HepG2 (cell line): ENCODE results near the gene UBE2B. TPM values are rescaled to one million over a fixed set of nuclear protein-coding genes. Genes with fewer than 3 reads are reported as not detected.

Source experiments
- CCAR2 ChIP-seq: fragments of 200-400 bp; formaldehyde crosslinking; optimal IDR thresholded peaks from 2 replicates; pipeline ENCODE3; 2018; ENCODE audit warnings: low read depth, mild to moderate bottlenecking, low read length, moderate library complexity
- HIVEP1 ChIP-seq: sonication (generic); formaldehyde crosslinking; IDR thresholded peaks from 2 replicates; pipeline ENCODE4 v1.4.0; 2020; ENCODE audit warnings: mild to moderate bottlenecking, missing genetic modification reagents
- HMGXB4 ChIP-seq, 2 experiments: sonication (generic) in 1 of 2; formaldehyde crosslinking in 1 of 2; IDR thresholded peaks; 2 replicates each; pipeline versions ENCODE4 v1.4.0 to v1.6.1; 2018 to 2020; ENCODE audit warnings: missing genetic modification reagents in 2 of 2, borderline replicate concordance in 1 of 2, low read depth in 1 of 2, mild to moderate bottlenecking in 1 of 2, missing biosample characterization in 1 of 2
- HOXD1 ChIP-seq: sonication (generic); formaldehyde crosslinking; IDR thresholded peaks from 2 replicates; pipeline ENCODE4 v1.5.0; 2020; ENCODE audit warnings: missing genetic modification reagents
- KLF6 ChIP-seq: IDR thresholded peaks from 2 replicates; pipeline ENCODE4 v1.8.0; 2016; ENCODE audit warnings: missing biosample characterization, missing genetic modification reagents
- TIGD3 ChIP-seq: sonication (generic); formaldehyde crosslinking; IDR thresholded peaks from 2 replicates; pipeline ENCODE4 v1.5.1; 2020; ENCODE audit warnings: mild to moderate bottlenecking, missing genetic modification reagents, borderline replicate concordance
- ZC3H13 ChIP-seq: sonication (generic); formaldehyde crosslinking; IDR thresholded peaks from 2 replicates; pipeline ENCODE4 v1.8.1; 2023; ENCODE audit warnings: mild to moderate bottlenecking, missing genetic modification reagents, moderate library complexity
- ZFP82 ChIP-seq: sonication (generic); formaldehyde crosslinking; IDR thresholded peaks from 2 replicates; pipeline ENCODE4 v1.5.1; 2020; ENCODE audit warnings: mild to moderate bottlenecking, missing genetic modification reagents, borderline replicate concordance
- ZNF335 ChIP-seq: sonication (generic); formaldehyde crosslinking; IDR thresholded peaks from 2 replicates; pipeline ENCODE4 v1.4.0; 2020; ENCODE audit warnings: missing genetic modification reagents
- ZNF34 ChIP-seq: sonication (generic); formaldehyde crosslinking; IDR thresholded peaks from 2 replicates; pipeline ENCODE4 v1.4.0; 2020; ENCODE audit warnings: mild to moderate bottlenecking, missing genetic modification reagents, borderline replicate concordance
- ZNF530 ChIP-seq: sonication (generic); formaldehyde crosslinking; IDR thresholded peaks from 2 replicates; pipeline ENCODE4 v1.5.0; 2020; ENCODE audit warnings: low read depth, mild to moderate bottlenecking, missing genetic modification reagents
- ZNF644 ChIP-seq: IDR thresholded peaks from 2 replicates; pipeline ENCODE4 v1.6.1; 2016; ENCODE audit warnings: low read depth
- ZNF646 ChIP-seq: sonication (generic); formaldehyde crosslinking; IDR thresholded peaks from 2 replicates; pipeline ENCODE4 v1.9.0; 2021; ENCODE audit warnings: mild to moderate bottlenecking, missing genetic modification reagents
- polyA plus RNA-seq, 8 experiments: library from polyadenylated mRNA; depleted of rRNA in 3 of 8; stranded (reverse) in 7 of 8; unstranded in 1 of 8; fragments of >200 nt; fragmentation: Illumina TruSeq in 4 of 8; extraction: Trizol in 4 of 8; gene quantifications; 2 replicates each; pipeline versions ENCODE4 v1.2.1 to v1.2.3, GENCODE V29; 2011 to 2016; ENCODE audit warnings: low read depth in 4 of 8, missing spikeins in 1 of 8, mixed read lengths in 1 of 8; ENCODE audit not compliant: insufficient read depth in 1 of 8
- total RNA-seq, 5 experiments: library from RNA; depleted of rRNA; stranded (reverse); fragments of >200 nt; fragmentation: Illumina TruSeq; extraction: Trizol; gene quantifications; 2 replicates each; pipeline ENCODE4 v1.2.3, GENCODE V29; 2016; ENCODE audit warnings: low read depth in 1 of 5
- TF ChIP-seq, protein P1 (sequence below): sonication (generic); formaldehyde crosslinking; IDR thresholded peaks from 2 replicates; pipeline ENCODE4 v1.8.0; 2022; ENCODE audit warnings: mild to moderate bottlenecking, missing genetic modification reagents
- TF ChIP-seq, protein P2 (sequence below): sonication (generic); formaldehyde crosslinking; IDR thresholded peaks from 2 replicates; pipeline ENCODE4 v1.4.0; 2020; ENCODE audit warnings: missing genetic modification reagents

The UBE2B gene
- total and polyA plus RNA-seq, 2 of the 13 experiments (the other 11 are each of a cell fraction or from before 2014, with no cell fraction given): 25.2 to 56.0 TPM

DNA sequence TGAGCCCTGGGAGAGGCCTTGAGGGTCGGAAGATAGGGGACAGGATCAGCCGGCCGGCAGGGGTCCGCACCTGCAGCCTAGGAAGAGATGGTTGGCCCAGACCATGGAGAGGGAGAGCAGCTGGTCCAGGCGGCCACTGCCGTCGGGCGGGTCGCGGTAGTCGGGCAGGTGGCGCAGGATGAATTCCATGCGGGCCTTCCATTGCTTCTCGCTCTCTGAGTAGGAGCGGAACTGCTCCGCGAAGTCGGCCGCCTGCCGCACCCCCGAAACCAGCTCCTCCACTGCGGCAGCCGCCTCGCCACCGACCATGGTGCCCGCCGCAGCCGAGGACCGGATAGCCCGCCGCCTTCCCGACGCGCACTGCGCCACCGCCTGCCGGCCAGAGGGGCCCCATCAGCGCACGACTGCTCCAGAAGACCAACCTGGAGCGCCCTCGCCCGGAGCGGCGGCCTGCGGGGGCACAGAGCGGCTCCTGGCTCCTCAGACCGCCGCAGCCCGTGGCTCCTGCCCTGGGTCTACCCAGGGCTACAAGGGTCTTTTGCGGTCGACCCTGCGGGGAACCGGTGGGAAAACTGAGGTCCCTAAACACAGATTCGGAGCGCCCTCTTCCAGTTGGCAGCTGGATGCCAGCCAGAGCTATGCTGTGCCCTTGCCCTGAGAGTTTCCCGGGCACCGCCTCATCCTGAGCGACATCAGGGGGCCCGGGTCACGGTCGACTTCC, 40.3 kb downstream of the UBE2B start, which contains the start of gene CDKN2AIPNL (continued):
- TF ChIP-seq TIGD3 (CRISPR knock-in tag) (peak; percentile 43; the same call in 1 of the 2 replicates), ZNF646 (CRISPR knock-in tag) (no peak), HOXD1 (CRISPR knock-in tag) (peak; percentile 94; the same call in 1 of the 2 replicates), ZFP82 (CRISPR knock-in tag) (no peak), HIVEP1 (peak; percentile 64; the same call in 1 of the 2 replicates), ZNF530 (CRISPR knock-in tag) (no peak), ZNF34 (CRISPR knock-in tag) (peak; percentile 77; the same call in 1 of the 2 replicates), ZNF335 (CRISPR knock-in tag) (peak; percentile 81; the same call in 1 of the 2 replicates), ZC3H13 (CRISPR knock-in tag) (peak; percentile 91), HMGXB4 (CRISPR knock-in tag; IDR thresholded peaks at IDR 0.05; ENCODE audit: borderline replicate concordance in 1 of 2, low read depth in 1 of 2) (peak; percentile 99 to 100), ZNF644 (CRISPR knock-in tag) (peak; percentile 83; the same call in 1 of the 2 replicates), CCAR2 (no peak), KLF6 (peak; percentile 81)
- TF ChIP-seq, protein P1, sequence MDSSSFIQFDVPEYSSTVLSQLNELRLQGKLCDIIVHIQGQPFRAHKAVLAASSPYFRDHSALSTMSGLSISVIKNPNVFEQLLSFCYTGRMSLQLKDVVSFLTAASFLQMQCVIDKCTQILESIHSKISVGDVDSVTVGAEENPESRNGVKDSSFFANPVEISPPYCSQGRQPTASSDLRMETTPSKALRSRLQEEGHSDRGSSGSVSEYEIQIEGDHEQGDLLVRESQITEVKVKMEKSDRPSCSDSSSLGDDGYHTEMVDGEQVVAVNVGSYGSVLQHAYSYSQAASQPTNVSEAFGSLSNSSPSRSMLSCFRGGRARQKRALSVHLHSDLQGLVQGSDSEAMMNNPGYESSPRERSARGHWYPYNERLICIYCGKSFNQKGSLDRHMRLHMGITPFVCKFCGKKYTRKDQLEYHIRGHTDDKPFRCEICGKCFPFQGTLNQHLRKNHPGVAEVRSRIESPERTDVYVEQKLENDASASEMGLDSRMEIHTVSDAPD (CRISPR knock-in tag): peak; percentile 72; the same call in 1 of the 2 replicates
- TF ChIP-seq, protein P2, sequence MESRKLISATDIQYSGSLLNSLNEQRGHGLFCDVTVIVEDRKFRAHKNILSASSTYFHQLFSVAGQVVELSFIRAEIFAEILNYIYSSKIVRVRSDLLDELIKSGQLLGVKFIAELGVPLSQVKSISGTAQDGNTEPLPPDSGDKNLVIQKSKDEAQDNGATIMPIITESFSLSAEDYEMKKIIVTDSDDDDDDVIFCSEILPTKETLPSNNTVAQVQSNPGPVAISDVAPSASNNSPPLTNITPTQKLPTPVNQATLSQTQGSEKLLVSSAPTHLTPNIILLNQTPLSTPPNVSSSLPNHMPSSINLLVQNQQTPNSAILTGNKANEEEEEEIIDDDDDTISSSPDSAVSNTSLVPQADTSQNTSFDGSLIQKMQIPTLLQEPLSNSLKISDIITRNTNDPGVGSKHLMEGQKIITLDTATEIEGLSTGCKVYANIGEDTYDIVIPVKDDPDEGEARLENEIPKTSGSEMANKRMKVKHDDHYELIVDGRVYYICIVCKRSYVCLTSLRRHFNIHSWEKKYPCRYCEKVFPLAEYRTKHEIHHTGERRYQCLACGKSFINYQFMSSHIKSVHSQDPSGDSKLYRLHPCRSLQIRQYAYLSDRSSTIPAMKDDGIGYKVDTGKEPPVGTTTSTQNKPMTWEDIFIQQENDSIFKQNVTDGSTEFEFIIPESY (CRISPR knock-in tag): peak; percentile 39; the same call in 1 of the 2 replicates
